ENCODE measurements around the gene AOPEP.

Gene AOPEP

GRCh38 chr9:95065224-95065623, 338.7 kb downstream of the AOPEP start:
- Histone ChIP-seq H3K27ac (peak overlapping the region in 13 of 21 experiments; percentile 24 to 77 (median 62)), H3K4me3 (no peak overlapping the region)

DNA sequence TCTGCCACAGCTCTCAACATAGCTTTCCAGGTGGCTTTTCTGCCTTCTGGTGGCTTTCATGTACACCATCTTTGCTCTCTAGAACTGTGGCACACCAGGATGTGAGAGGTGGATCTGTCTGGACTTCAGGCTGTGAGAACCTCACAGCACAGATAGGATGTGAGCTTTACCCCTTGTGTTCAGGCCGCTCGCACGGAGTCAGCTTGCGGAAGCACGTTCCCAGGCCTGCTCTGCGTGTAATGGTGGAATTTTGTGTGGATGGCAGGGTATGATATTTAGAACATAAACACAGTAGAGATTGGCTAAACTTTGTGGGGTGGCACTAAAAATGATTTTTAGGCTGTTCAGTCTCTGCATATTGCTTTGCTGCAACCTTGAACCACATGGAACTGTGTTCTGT, 340.6 kb downstream of the AOPEP start:
- Histone ChIP-seq H3K27ac (peak overlapping the region in 3 of 21 experiments; percentile 23 to 69 (median 54)), H3K4me3 (no peak overlapping the region)

- H3K27ac ChIP-seq, result no peak overlapping the region
Measured at GRCh38 chr9:95067897-95068296, 341.4 kb downstream of the AOPEP start.

GRCh38 chr9:95070549-95071021, 344.1 kb downstream of the AOPEP start:
- Histone ChIP-seq H3K4me3 (no peak overlapping the region), H3K27ac (peak overlapping the region in 1 of 21 experiments; percentile 43)

More at GRCh38 chr9:95067897-95068296, 341.4 kb downstream of the AOPEP start:
- no peak overlapping the region for H3K4me3 ChIP-seq

DNA sequence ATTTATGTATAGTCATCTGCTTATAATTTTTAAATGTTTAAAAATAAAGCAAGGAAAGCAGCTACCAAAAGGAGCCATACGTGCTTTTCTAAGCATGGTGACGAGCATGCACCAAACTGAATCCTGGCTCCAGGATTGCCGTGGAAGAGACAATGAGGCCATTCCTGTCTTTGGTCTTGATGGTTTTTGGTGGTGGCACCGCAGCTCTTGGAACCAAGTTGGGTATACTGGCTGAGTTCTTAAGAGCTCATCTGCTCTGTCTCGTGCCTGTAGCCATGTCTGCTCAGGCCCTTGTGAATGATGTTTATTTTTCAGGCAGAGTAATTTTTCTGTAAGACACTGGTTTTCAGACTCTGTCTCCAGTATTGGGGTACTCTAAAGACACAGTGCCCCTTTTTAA, 345.0 kb downstream of the AOPEP start:
- Histone ChIP-seq H3K4me3 (no peak overlapping the region), H3K27ac (peak overlapping the region in 3 of 21 experiments; percentile 21 to 51 (median 38))

- H3K27ac ChIP-seq, result peak overlapping the region in 3 of 21 experiments; percentile 21 to 51 (median 38)
Measured at GRCh38 chr9:95071925-95072324, 345.4 kb downstream of the AOPEP start.

DNA sequence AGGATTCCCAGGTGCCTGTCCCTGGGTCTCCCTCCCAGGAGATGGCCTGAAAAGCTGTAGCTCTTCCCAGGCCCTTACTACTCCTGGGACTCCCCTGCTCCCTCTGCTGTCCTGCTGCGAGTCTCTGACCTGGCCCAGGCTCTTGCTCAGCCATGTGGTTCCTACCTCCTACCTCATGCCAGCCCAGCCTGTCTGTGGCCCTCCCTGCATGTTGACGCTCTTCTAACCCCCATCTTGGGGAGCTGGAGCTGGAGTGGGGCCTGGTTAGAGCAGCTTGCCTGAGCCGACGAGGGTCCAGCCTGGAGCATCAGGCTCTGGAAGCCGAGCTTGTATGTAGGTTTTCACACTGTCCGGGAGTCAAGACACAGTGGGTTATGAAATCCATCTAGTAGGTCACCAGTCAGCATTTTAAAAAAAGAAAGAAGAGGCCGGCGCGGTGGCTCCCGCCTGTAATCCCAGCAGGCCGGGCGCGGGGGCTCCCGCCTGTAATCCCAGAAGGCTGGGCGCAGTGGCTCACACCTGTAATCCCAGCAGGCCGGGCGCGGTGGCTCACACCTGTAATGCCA, 346.6 kb downstream of the AOPEP start:
- Histone ChIP-seq H3K27ac (peak overlapping the region in 1 of 21 experiments; percentile 57), H3K4me3 (no peak overlapping the region)

More at GRCh38 chr9:95071925-95072324, 345.4 kb downstream of the AOPEP start:
- H3K4me3 ChIP-seq, result no peak overlapping the region

DNA sequence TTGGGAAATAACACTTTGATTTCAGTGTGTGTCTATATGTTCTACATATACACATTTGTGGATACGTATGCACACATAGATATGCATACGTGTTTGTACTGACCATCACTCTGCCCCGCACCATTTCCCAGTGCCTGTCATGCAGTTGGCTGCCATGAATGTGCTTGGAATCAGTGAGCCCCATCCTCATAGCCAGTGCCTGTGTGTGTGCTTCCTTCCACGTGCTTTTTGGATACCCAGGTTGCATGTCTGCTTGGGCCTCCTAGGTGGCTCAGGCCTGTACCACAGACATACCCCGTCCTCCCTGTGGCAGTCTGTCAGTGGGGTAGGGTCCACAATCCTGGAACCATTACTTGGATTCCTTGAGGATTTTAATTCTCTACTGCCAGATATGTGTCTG, 347.4 kb downstream of the AOPEP start:
- peak overlapping the region in 1 of 21 experiments; percentile 57 for H3K27ac ChIP-seq
- no peak overlapping the region for H3K4me3 ChIP-seq

GRCh38 chr9:95074632-95075031, 348.1 kb downstream of the AOPEP start:
- H3K27ac ChIP-seq, result peak overlapping the region in 1 of 21 experiments; percentile 57
- H3K4me3 ChIP-seq, result no peak overlapping the region

- H3K27ac ChIP-seq, result no peak overlapping the region
- H3K4me3 ChIP-seq, result no peak overlapping the region
Measured at GRCh38 chr9:95075700-95076099, 349.2 kb downstream of the AOPEP start.

GRCh38 chr9:95076696-95077052, 350.2 kb downstream of the AOPEP start:
- no peak overlapping the region for H3K4me3 ChIP-seq
- H3K27ac ChIP-seq, result peak overlapping the region in 11 of 21 experiments; percentile 4 to 78 (median 51)

DNA sequence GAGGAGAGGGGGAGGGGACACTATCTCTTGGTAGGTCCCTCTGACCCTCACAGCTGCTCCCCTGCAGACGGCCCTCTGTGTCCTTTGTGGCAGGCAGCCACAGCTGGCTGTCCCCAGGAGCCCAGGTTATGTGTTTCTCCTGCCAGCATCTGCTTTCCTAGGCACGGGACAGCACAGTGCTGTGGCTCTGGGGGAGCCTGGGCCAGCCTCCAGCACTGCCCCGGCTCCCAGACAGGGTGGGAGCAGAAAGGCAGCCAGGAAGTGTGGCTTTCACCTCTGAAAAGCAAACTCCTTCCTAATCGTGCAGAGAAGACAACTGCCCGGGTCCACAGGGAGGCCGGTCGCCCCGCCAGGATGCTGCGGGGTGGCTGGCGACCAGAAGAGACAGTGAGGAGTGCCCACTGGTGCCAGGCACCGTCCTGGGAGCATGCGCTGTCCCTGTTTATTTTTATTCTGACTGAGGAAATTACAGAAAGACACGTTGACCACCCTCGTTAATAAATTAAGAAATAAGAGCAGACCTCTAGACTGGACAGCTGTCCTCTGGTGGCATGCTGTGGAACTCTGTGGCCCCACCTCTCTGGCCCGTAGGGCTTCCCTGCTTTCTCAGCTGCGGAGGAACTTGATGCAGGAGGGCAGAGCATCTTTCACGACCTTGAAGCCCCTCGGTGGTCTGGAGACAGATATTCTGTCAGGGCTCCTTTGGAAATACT, 350.7 kb downstream of the AOPEP start:
- Histone ChIP-seq H3K27ac (peak overlapping the region in 15 of 21 experiments; percentile 4 to 78 (median 46)), H3K4me3 (no peak overlapping the region)

DNA sequence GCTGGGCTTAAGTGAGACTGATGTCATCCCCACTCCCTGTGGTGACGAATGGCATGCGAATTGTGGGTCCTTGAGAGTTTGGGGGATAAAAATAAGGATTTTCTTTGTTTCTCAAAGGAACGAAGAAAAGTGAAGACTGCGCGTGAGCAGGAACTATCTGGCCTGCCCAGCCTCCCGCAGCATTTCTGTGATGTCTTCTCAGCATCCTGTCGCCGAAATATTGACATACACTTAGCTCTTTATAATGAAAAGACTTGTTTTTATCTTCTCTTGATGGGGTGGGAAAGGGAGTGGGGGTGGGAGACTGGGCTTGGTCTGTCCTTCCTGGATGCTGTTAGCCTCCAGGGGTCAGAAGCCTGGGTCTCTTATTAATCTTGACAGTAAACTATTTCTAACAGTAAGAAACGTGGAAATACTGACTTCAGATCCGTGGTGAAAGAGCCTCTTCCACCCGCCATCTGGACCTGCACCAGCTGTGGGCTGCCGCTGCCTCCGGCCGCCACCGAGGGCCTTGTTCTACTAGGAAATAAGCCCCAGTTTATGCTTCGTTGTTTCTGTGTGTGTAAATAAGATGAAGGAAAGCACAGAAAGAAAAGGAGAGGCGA, 351.4 kb downstream of the AOPEP start:
- Histone ChIP-seq H3K4me3 (no peak overlapping the region), H3K27ac (peak overlapping the region in 10 of 21 experiments; percentile 1 to 78 (median 46))

DNA sequence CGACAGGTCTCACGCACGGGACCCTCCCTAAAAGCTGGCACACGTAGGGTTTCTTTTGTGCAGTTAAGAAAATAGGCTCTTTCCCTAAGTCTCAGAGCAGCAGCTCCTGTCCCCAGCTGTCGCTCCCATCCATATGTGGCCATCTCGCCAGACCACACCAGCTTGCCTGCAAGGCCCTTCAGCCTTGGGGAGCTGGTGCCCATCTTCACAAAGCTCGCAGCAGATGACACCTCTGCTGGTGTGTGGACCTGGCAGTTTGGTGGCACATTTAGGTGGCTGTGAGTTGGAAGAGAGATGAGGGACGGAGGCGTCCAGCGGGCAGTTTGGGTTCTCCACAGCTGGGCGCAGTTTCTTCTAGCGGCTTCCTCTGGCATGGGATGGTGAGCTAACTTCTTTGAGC, 352.0 kb downstream of the AOPEP start:
- Histone ChIP-seq H3K27ac (peak overlapping the region in 9 of 21 experiments; percentile 27 to 78 (median 47)), H3K4me3 (no peak overlapping the region)

- peak overlapping the region in 8 of 21 experiments; percentile 27 to 64 (median 43) for H3K27ac ChIP-seq
- H3K4me3 ChIP-seq, result no peak overlapping the region
Measured at GRCh38 chr9:95078939-95079338, 352.4 kb downstream of the AOPEP start.

DNA sequence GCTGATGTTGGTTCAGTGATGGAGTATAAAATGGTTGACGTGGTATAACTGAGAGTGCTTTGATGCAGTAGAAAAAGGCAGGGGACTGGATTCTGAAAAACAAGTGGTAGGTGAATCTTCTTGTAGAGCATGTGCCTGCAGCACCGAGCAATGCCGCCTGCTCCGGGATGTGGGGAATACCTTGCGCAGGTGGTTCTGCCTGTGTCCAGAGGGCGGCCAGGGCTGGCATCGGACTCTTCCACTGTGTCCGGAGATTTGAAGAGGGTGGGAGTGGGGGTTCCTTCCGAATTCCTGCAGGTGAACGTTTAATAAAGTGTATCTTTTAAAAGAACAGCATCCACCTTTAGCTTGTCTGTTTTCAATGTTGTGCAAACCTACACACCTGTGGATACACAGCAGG, 353.0 kb downstream of the AOPEP start:
- H3K27ac ChIP-seq, result no peak overlapping the region

DNA sequence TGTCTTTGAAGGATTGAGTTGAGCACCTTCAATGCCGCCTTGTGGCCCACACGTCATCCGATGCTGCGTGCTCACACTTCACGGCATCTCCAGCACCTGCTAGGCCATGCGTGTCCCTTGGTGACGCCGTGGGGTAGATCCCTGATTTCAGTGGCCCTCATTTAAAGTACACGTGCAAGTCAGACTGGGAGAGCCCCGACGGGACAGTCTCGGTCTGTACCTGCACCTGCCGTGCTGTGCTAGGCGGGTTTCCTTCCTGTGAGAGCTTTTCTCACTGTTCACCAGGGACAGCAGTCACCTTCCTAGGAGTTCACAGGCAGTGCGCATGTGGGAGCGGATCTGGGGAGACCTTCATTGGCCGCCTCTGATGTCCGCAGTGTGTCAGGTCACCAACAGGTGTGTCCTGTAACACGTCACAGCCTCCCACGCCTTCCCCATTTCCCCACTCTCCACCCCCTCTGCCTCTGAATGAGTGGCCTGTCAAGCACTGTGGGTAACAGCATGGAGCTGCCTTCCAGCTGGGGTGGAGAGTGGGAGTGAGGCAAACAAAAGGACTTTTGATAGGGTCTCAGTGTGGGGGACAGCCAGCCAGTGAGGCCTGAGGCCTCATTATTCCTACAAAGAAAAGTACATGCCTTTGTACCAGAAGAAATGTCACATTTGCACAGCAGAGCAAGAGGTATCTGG, 354.6 kb downstream of the AOPEP start:
- no peak overlapping the region for H3K4me3 ChIP-seq
- H3K27ac ChIP-seq, result peak overlapping the region in 4 of 21 experiments; percentile 16 to 35 (median 24)

More for the DNA sequence above, 353.0 kb downstream of the AOPEP start:
- H3K4me3 ChIP-seq, result no peak overlapping the region

- no peak overlapping the region for H3K4me3 ChIP-seq
- peak overlapping the region in 5 of 21 experiments; percentile 17 to 38 (median 33) for H3K27ac ChIP-seq
Measured at GRCh38 chr9:95081998-95082397, 355.5 kb downstream of the AOPEP start.

- peak overlapping the region in 5 of 21 experiments; percentile 17 to 38 (median 33) for H3K27ac ChIP-seq
- no peak overlapping the region for H3K4me3 ChIP-seq
Measured at GRCh38 chr9:95082401-95083084, 356.0 kb downstream of the AOPEP start.
